ENCODE results near the gene SH3GL1.

SH3GL1 gene

DNA sequence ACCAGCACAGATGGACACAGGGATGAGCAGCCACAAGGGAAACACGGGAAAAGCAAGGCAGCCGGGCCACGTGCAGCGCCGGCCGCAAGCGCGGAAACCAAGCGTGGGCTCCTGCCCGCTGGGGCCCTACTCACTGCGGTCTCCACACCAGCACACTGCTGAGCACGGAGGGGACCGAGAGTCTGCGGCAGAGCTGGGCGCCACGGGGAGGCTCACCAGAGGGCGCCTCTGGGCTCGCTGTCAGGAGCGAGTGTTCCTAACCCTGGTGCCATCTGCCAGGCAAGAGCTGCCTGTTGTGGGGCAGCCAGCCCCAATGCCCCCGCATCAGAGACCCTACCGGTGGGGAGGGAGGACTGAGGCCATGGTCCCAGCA lies 30.5 kb downstream of the SH3GL1 start:
- H3K9me3 ChIP-seq (replicated peaks; ENCODE audit: insufficient read depth, low read length): no peaks in the 10 kb centered on the region
- peak overlapping the region; percentile 44; the same call in 1 of the 2 replicates for H2AFZ ChIP-seq (ENCODE audit: low read length)
- no peaks in the 10 kb centered on the region; the same call in 1 of the 2 replicates for H4K20me1 ChIP-seq (ENCODE audit: insufficient read depth, low read length)
- peak overlapping the region; percentile 74 for H3K9ac ChIP-seq (ENCODE audit: low read length)
- peaks cover 64% of the 10 kb centered on the region for H3K79me2 ChIP-seq (ENCODE audit: low read length)
- peak; percentile 83 for DNase-seq
- H3K9me2 ChIP-seq (replicated peaks; ENCODE audit: insufficient read depth, low read length): no peaks in the 10 kb centered on the region
- peak overlapping the region; percentile 86 for H3K27ac ChIP-seq (ENCODE audit: low read length)
- no peaks in the 10 kb centered on the region for H3K27me3 ChIP-seq (replicated peaks; ENCODE audit: insufficient read depth, low read length)
- TF ChIP-seq, protein P1, sequence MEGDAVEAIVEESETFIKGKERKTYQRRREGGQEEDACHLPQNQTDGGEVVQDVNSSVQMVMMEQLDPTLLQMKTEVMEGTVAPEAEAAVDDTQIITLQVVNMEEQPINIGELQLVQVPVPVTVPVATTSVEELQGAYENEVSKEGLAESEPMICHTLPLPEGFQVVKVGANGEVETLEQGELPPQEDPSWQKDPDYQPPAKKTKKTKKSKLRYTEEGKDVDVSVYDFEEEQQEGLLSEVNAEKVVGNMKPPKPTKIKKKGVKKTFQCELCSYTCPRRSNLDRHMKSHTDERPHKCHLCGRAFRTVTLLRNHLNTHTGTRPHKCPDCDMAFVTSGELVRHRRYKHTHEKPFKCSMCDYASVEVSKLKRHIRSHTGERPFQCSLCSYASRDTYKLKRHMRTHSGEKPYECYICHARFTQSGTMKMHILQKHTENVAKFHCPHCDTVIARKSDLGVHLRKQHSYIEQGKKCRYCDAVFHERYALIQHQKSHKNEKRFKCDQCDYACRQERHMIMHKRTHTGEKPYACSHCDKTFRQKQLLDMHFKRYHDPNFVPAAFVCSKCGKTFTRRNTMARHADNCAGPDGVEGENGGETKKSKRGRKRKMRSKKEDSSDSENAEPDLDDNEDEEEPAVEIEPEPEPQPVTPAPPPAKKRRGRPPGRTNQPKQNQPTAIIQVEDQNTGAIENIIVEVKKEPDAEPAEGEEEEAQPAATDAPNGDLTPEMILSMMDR (IDR thresholded peaks at IDR 0.05; ENCODE audit: low read length): peak; percentile 78
- no peak for TF ChIP-seq EZH2phosphoT487 (IDR thresholded peaks at IDR 0.05; ENCODE audit: low read length)
- H3K4me1 ChIP-seq (ENCODE audit: low read length): peaks cover 29% of the 10 kb centered on the region
- H3K4me3 ChIP-seq (ENCODE audit: low read length): peak overlapping the region; percentile 62
- H3F3A ChIP-seq (ENCODE audit: insufficient read depth, low read length): peaks cover 22% of the 10 kb centered on the region
- no peaks in the 10 kb centered on the region for H3K36me3 ChIP-seq (replicated peaks; ENCODE audit: insufficient read depth, low read length)
- H3K4me2 ChIP-seq (ENCODE audit: low read depth, low read length): peak overlapping the region; percentile 100

DNA sequence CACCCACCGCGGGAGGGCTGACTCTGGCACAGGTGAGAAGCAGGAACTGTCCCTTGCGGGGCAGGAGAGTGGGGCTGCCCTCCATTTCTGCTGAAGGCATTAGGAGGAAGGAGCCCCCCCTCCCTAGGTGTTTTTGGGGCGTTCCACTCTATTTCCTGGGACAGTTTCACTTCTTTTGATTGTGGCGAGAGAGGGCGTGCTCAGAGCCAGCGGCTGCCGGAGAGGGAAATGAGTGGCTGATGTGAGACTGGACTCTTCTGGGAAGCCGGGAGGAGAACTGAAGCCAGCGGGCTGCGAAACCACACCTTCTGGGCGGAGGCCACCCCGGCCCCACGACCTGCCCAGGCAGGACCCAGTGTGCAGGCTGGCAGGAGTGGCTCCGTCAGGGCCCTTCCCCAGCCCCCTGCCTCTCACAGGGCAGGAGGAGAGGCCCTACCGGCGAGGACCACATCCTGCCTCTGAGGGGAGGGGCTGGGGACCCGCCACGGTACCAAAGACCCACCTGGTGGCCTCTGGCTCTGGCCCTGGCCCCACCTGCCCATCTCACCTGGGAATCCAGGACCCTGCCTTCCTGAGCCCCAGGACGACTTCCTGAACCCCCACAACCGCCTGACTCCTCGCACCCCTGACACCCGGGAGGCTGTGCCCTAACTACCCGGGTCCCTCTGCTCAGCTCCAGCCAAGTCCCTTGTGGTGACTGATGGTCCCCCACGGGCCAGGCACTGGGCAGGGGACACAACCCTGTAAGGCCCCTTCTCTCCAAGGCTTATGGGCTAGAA lies 31.0 kb downstream of the SH3GL1 start:
- Histone ChIP-seq H3K9me2 (replicated peaks; ENCODE audit: insufficient read depth, low read length) (no peaks in the 10 kb centered on the region), H3K9ac (ENCODE audit: low read length) (peak overlapping the region; percentile 74), H3K4me1 (ENCODE audit: low read length) (peaks cover 29% of the 10 kb centered on the region), H2AFZ (ENCODE audit: low read length) (peak overlapping the region; percentile 44; the same call in 1 of the 2 replicates), H4K20me1 (ENCODE audit: insufficient read depth, low read length) (no peaks in the 10 kb centered on the region; the same call in 1 of the 2 replicates), H3K9me3 (replicated peaks; ENCODE audit: insufficient read depth, low read length) (no peaks in the 10 kb centered on the region), H3K36me3 (replicated peaks; ENCODE audit: insufficient read depth, low read length) (no peaks in the 10 kb centered on the region), H3K4me3 (ENCODE audit: low read length) (peak overlapping the region; percentile 62), H3K4me2 (ENCODE audit: low read depth, low read length) (peak overlapping the region; percentile 100), H3K27me3 (replicated peaks; ENCODE audit: insufficient read depth, low read length) (no peaks in the 10 kb centered on the region), H3F3A (ENCODE audit: insufficient read depth, low read length) (peaks cover 22% of the 10 kb centered on the region), H3K79me2 (ENCODE audit: low read length) (peaks cover 58% of the 10 kb centered on the region), H3K27ac (ENCODE audit: low read length) (peak overlapping the region; percentile 86)
- DNase-seq: peak; percentile 91
- TF ChIP-seq, protein P1 (IDR thresholded peaks at IDR 0.05; ENCODE audit: low read length): no peak
- no peak for TF ChIP-seq EZH2phosphoT487 (IDR thresholded peaks at IDR 0.05; ENCODE audit: low read length)
- no peak for TF ChIP-seq EZH2 (optimal IDR thresholded peaks at IDR 0.05; ENCODE audit: low read depth, low read length)

- no peak for DNase-seq
- Histone ChIP-seq H3K9me3 (replicated peaks; ENCODE audit: insufficient read depth, low read length) (no peaks in the 10 kb centered on the region), H3F3A (ENCODE audit: insufficient read depth, low read length) (peaks cover 22% of the 10 kb centered on the region), H3K79me2 (ENCODE audit: low read length) (peaks cover 48% of the 10 kb centered on the region), H3K9ac (ENCODE audit: low read length) (no peak overlapping the region), H3K4me2 (ENCODE audit: low read depth, low read length) (peak overlapping the region; percentile 100; the same call in 1 of the 2 replicates), H3K9me2 (replicated peaks; ENCODE audit: insufficient read depth, low read length) (no peaks in the 10 kb centered on the region), H2AFZ (ENCODE audit: low read length) (no peak overlapping the region), H3K27ac (ENCODE audit: low read length) (peak overlapping the region; percentile 86; the same call in 1 of the 2 replicates), H3K36me3 (replicated peaks; ENCODE audit: insufficient read depth, low read length) (0 out of 2 replicates have a peak, but pooled peaks cover 4% of the 10 kb centered on the region), H3K4me3 (ENCODE audit: low read length) (no peak overlapping the region), H3K4me1 (ENCODE audit: low read length) (peaks cover 29% of the 10 kb centered on the region), H3K27me3 (replicated peaks; ENCODE audit: insufficient read depth, low read length) (no peaks in the 10 kb centered on the region), H4K20me1 (ENCODE audit: insufficient read depth, low read length) (no peaks in the 10 kb centered on the region; the same call in 1 of the 2 replicates)
- no peak for TF ChIP-seq EZH2phosphoT487 (IDR thresholded peaks at IDR 0.05; ENCODE audit: low read length)
Observed at GRCh38 chr19:4368128-4368820, 32.1 kb downstream of the SH3GL1 start.
